HCT116 (cell line): Measurements from ENCODE around the gene KSR2.

Source experiments
- CTCF ChIP-seq, 3 experiments: fragments of 200-600 bp in 1 of 3; sonication (generic) in 1 of 3; IDR thresholded peaks in 2 of 3; conservative IDR thresholded peaks in 1 of 3; 2 replicates each; pipeline ENCODE4 v1.5.1; 2012 to 2017; ENCODE audit warnings: low read depth in 2 of 3, low read length in 2 of 3, antibody characterized with exemption in 1 of 3, borderline replicate concordance in 1 of 3, control low read depth in 1 of 3, mild to moderate bottlenecking in 1 of 3, mixed read lengths in 1 of 3, mixed run types in 1 of 3, moderate library complexity in 1 of 3; ENCODE audit not compliant: insufficient read depth in 1 of 3
- EZH2phosphoT487 ChIP-seq: fragments of 200-600 bp; IDR thresholded peaks from 2 replicates; pipeline ENCODE4 v1.6.1; 2018; ENCODE audit warnings: antibody characterized with exemption, borderline replicate concordance
- MAX ChIP-seq: IDR thresholded peaks from 2 replicates; pipeline ENCODE4 v1.6.1; 2012
- POLR2A ChIP-seq: IDR thresholded peaks from 2 replicates; pipeline ENCODE4 v1.7.0; 2011; ENCODE audit warnings: borderline replicate concordance; ENCODE audit not compliant: insufficient read depth, insufficient read length; ENCODE audit errors: extremely low read depth
- SIN3A ChIP-seq: IDR thresholded peaks from 2 replicates; pipeline ENCODE4 v1.6.1; 2012; ENCODE audit warnings: low read depth

- TF ChIP-seq SIN3A (no peak), POLR2A (no peak), MAX (no peak), CTCF (IDR thresholded peaks at IDR 0.05 in 2 of 3, conservative IDR thresholded peaks at IDR 0.05 in 1 of 3; ENCODE audit: borderline replicate concordance in 1 of 3, insufficient read depth in 1 of 3, low read depth in 2 of 3, low read length in 2 of 3) (no peak), EZH2phosphoT487 (no peak)
Measured at GRCh38 chr12:117680312-117680711, 288.5 kb downstream of the KSR2 start.
